HL-60 (cell line): ENCODE measurements around the gene SETBP1.

ENCODE experiments used
- DNase-seq, 2 experiments: peaks; one replicate each; pipeline ENCODE4 v3.0.0-alpha.2; 2010 to 2020; ENCODE audit warnings: low read depth in 1 of 2, low spot score in 1 of 2
- H3K27ac ChIP-seq: fragments of 250-450 bp; sonication (Bioruptor Pico); replicated peaks from 2 replicates; pipeline ENCODE4 v1.5.1; 2020; ENCODE audit warnings: mild to moderate bottlenecking, moderate library complexity
- H3K27me3 ChIP-seq: fragments of 250-450 bp; sonication (Bioruptor Pico); 2 replicates; pipeline ENCODE4 v1.5.1; 2021; ENCODE audit warnings: mild to moderate bottlenecking, moderate library complexity; ENCODE audit not compliant: insufficient read depth, poor library complexity, severe bottlenecking
- H3K4me3 ChIP-seq: replicated peaks from 2 replicates; pipeline ENCODE4 v1.5.1; 2011; ENCODE audit warnings: mild to moderate bottlenecking, control low read depth, low read length; ENCODE audit not compliant: insufficient read depth
- CTCF ChIP-seq: IDR thresholded peaks from one replicate; pipeline ENCODE4 v1.5.1; 2011; ENCODE audit warnings: low read length, control low read depth, inconsistent platforms; ENCODE audit not compliant: insufficient read depth
- GABPA ChIP-seq: IDR thresholded peaks from 2 replicates; pipeline ENCODE4 v1.6.1; 2012; ENCODE audit warnings: low read depth
- POLR2AphosphoS5 ChIP-seq: IDR thresholded peaks from 2 replicates; pipeline ENCODE4 v1.6.1; 2012; ENCODE audit warnings: low read depth
- SPI1 ChIP-seq: IDR thresholded peaks from 2 replicates; pipeline ENCODE4 v1.6.1; 2012; ENCODE audit warnings: low read depth, mild to moderate bottlenecking, borderline replicate concordance
- TF ChIP-seq, protein P1 (sequence below): IDR thresholded peaks from 2 replicates; pipeline ENCODE4 v1.6.1; 2012; ENCODE audit warnings: low read depth; ENCODE audit not compliant: insufficient replicate concordance

SETBP1 gene

DNA sequence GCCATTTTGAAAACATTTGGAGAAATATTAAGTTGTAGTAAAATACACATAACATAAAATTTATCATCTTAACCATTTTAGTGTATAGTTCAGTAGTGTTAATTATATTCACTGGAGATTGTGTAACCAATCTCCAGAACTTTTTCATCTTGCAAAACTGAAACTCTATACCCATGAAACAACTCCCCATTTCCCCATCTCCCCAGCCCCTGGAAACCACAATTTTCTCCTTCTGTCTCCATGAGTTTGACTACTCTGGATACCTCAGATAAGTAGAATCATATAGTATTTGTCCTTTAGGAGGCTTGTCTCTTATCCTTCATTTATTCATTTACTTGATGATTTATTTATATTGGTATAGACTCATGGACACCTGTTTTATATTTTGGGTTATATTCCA, 392.9 kb downstream of the SETBP1 start:
- TF ChIP-seq SPI1, result no peak
- DNase-seq, result no peak
- no peak overlapping the region for H3K4me3 ChIP-seq

GRCh38 chr18:45081566-45082181, 401.0 kb downstream of the SETBP1 start:
- no peaks in the 10 kb centered on the region for H3K27me3 ChIP-seq
- no peak overlapping the region for H3K4me3 ChIP-seq
- peak in 1 of 2 experiments; percentile 24 for DNase-seq
- H3K27ac ChIP-seq, result no peak overlapping the region
- TF ChIP-seq GABPA (no peak), SPI1 (peak; percentile 90)

More for the DNA sequence above, 392.9 kb downstream of the SETBP1 start:
- Histone ChIP-seq H3K27me3 (no peaks in the 10 kb centered on the region), H3K27ac (no peak overlapping the region)

DNA sequence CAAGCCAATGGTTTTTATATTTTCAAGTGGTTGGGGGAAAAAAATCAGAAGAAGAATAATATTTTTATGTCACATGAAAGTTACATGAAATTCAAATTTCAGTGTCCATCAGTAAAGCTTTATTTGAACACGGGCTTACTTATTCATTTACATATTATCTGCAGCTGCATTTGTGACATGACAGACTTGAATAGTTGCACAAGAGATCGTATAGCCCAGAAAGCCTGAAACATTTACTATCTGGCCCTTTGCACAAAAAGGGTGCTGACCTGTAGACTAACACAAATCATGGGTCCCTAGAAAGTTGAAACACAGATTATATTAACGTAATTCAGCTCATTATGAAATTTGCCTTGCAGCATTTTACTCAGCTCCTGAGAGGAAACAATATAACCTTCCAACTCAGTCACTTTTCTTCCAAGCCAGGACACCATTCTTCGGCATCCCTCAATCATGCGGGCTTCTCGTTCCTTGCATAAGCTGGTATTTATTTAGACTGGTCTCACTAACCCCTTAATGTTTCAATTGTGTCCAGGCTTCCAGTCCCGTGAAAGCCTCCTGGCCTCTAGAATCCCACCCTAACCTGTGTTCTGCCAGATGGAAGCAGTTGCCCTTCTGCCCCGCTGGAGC, 402.7 kb downstream of the SETBP1 start:
- TF ChIP-seq, protein P1, sequence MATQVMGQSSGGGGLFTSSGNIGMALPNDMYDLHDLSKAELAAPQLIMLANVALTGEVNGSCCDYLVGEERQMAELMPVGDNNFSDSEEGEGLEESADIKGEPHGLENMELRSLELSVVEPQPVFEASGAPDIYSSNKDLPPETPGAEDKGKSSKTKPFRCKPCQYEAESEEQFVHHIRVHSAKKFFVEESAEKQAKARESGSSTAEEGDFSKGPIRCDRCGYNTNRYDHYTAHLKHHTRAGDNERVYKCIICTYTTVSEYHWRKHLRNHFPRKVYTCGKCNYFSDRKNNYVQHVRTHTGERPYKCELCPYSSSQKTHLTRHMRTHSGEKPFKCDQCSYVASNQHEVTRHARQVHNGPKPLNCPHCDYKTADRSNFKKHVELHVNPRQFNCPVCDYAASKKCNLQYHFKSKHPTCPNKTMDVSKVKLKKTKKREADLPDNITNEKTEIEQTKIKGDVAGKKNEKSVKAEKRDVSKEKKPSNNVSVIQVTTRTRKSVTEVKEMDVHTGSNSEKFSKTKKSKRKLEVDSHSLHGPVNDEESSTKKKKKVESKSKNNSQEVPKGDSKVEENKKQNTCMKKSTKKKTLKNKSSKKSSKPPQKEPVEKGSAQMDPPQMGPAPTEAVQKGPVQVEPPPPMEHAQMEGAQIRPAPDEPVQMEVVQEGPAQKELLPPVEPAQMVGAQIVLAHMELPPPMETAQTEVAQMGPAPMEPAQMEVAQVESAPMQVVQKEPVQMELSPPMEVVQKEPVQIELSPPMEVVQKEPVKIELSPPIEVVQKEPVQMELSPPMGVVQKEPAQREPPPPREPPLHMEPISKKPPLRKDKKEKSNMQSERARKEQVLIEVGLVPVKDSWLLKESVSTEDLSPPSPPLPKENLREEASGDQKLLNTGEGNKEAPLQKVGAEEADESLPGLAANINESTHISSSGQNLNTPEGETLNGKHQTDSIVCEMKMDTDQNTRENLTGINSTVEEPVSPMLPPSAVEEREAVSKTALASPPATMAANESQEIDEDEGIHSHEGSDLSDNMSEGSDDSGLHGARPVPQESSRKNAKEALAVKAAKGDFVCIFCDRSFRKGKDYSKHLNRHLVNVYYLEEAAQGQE, result no peak
- TF ChIP-seq SPI1, result no peak
- H3K4me3 ChIP-seq, result no peak overlapping the region
- H3K27ac ChIP-seq, result no peak overlapping the region
- no peak for DNase-seq
- H3K27me3 ChIP-seq, result peaks cover 6% of the 10 kb centered on the region

- Histone ChIP-seq H3K27ac (no peak overlapping the region), H3K4me3 (no peak overlapping the region), H3K27me3 (peaks cover 6% of the 10 kb centered on the region)
- DNase-seq, result no peak
- TF ChIP-seq, protein P1, result no peak
- TF ChIP-seq POLR2AphosphoS5 (no peak), GABPA (no peak), CTCF (no peak), SPI1 (no peak)
These were observed 403.5 kb downstream of the SETBP1 start for GRCh38 chr18:45084206-45084605.

DNA sequence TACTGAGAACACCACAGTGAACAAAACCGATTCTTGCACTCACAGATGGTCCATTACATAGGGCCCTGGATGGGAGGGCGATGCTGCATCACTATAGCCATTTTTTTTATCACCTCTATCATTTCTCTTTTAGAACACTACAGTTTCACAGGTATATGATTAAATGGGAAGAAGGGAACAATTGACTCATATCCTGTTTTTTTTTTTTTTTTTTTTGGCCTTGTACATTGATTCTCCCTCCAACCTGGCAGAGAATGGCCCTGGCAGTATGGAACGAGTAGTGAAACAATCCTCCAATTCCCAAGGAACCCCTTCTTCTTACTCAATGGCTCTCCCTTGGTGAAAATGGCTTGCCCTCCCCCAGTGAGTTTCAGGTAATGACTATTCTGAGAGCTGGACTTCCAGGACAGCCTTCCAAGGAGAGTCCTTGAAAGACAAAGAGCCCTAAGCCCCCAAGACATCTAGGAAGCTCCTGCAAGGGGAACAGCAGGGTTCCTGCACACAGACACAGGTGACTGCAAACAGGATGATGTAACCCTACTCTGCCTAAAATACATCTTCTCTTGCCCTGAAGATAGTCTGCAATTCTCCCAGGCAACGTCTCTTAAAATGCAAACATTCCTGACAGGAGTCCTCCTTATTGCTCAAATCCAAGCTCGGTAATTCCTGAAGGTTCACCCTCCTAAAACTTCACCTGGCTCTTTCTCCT, 405.4 kb downstream of the SETBP1 start:
- Histone ChIP-seq H3K27ac (no peak overlapping the region), H3K4me3 (no peak overlapping the region), H3K27me3 (peaks cover 6% of the 10 kb centered on the region)
- no peak for TF ChIP-seq CTCF
- TF ChIP-seq, protein P1, result no peak
- no peak for TF ChIP-seq SPI1
- no peak for TF ChIP-seq GABPA
- DNase-seq, result no peak
